ENCODE results near the gene HES2. TPM values are rescaled to one million over a fixed set of nuclear protein-coding genes. Genes with fewer than 3 reads are reported as not detected.

HES2 gene
- total and polyA plus RNA-seq, 9 of the 15 experiments (the other 6 are each of a cell fraction or from before 2014, with no cell fraction given) = 0.05 to 0.18 (median 0.07) TPM; not detected in 4

DNA sequence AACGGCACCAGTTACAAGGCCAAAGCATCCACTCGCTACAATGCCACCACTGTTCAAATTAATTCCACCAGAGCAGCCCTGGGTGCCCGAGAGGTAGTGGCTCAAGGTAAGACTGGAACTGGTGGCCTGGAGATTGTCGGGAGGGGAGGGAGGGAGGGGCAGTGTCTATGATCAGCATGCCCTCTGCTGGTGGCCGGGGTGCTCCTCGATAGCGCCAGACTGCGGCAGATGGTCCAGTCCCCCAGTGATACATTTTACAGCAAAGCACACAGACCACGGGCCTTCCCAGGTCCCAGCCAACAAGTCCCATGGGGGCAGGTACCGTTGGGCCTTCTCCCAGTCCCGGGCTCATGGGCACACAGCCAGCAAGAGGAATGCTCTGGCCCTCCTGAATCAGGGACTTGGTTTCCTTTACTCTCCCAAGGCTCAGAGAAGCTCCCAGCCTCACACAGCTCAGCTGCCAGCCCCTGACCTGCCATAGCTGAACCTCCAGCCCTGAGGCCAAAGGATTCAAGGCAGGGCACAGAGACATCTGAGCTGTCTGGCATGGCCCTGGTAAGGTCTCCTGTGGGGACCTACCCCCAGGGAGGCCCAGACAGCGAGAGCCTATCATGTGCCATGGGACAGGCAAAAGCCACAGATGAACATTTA, 41.5 kb downstream of the HES2 start:
- ATAC-seq = peak; percentile 98
- H3K27me3 ChIP-seq (ENCODE audit: control insufficient read depth in 2 of 2, insufficient read depth in 2 of 2, low read length in 2 of 2) = no peaks in the 10 kb centered on the region
- H3K79me2 ChIP-seq (ENCODE audit: control insufficient read depth, insufficient read depth, low read length) = peaks cover 7% of the 10 kb centered on the region; the same call in 2 of the 3 replicates
- H4K20me1 ChIP-seq (replicated peaks; ENCODE audit: control insufficient read depth, insufficient read depth, low read length) = peaks cover 11% of the 10 kb centered on the region; the same call in 1 of the 2 replicates
- 12% methylated on average over 11 of the region's 12 CpGs for WGBS (ENCODE audit: insufficient coverage, low coverage, missing lambda C conversion rate)
- in situ Hi-C loops (cut with MboI) = no loop called here
- FAIRE-seq = peak; percentile 57
- H3K9me3 ChIP-seq (replicated peaks; ENCODE audit: control insufficient read depth, insufficient read depth, low read depth, low read length) = no peaks in the 10 kb centered on the region; the same call in 1 of the 2 replicates
- intact Hi-C loops (cut with micrococcal nuclease) = loop anchor here (1.0 to 2.0 kb wide), 2 partner anchors 15 to 30 kb away; no protein-coding TSS in a partner anchor
- H3K36me3 ChIP-seq (ENCODE audit: control insufficient read depth, insufficient read depth, low read length) = no peaks in the 10 kb centered on the region
- H3K4me3 ChIP-seq = no peak overlapping the region
- H3K9ac ChIP-seq (ENCODE audit: insufficient read depth in 1 of 2, low read depth in 2 of 2, low read length in 2 of 2) = peak overlapping the region in 1 of 2 experiments; percentile 46; a peak in 2 of 4 replicates
- H3K4me2 ChIP-seq (ENCODE audit: insufficient read depth, low read length) = no peak overlapping the region
- no peaks in the 10 kb centered on the region for H3K9me1 ChIP-seq (ENCODE audit: control insufficient read depth, insufficient read depth, low read length)
- no TSS peak for BruUV-seq (replicated peaks)
- ChIA-PET CTCF (ENCODE audit: low intra/inter-chr PET ratio) (interaction anchor here (2.0 kb wide), 1 partner anchor 15 kb away, joined by 6 read pairs; no protein-coding TSS in a partner anchor), POLR2A (interaction anchor here (1.0 to 5.0 kb wide), 3 partner anchors 13 to 18 kb away, joined by 3 to 43 read pairs (median 4); partner anchors contain the start of gene ACOT7)
- H3K27ac ChIP-seq (ENCODE audit: extremely low read depth, low read depth, low read length) = no peak overlapping the region
- peak overlapping the region; percentile 30; the same call in 1 of the 2 replicates for H2AFZ ChIP-seq (ENCODE audit: low read depth, low read length)
- DNase-seq (ENCODE audit: extremely low read depth in 1 of 4, low spot score in 3 of 4) = peak; percentile 61 to 76 (median 71)
- H3K4me1 ChIP-seq (replicated peaks in 1 of 2; ENCODE audit: control insufficient read depth in 2 of 2, insufficient read depth in 2 of 2, low read length in 2 of 2) = peaks cover 0 to 13% of the 10 kb centered on the region in 2 experiments; a peak in 2 of 5 replicates
- TF ChIP-seq PHF21A (IDR thresholded peaks at IDR 0.05; ENCODE audit: borderline replicate concordance, low read depth) = no peak
- no peak for TF ChIP-seq HNRNPK (IDR thresholded peaks at IDR 0.05; ENCODE audit: low read depth, low read length, poor library complexity, severe bottlenecking)
- TF ChIP-seq YBX1 (IDR thresholded peaks at IDR 0.05) = no peak
- TF ChIP-seq USF1 (CRISPR knock-in tag; IDR thresholded peaks at IDR 0.05) = 0 out of 2 replicates have a peak, but pooled peaks have one; percentile 17
- 0 out of 2 replicates have a peak, but pooled peaks have one; percentile 14 for TF ChIP-seq ZNF263 (CRISPR knock-in tag; IDR thresholded peaks at IDR 0.05; ENCODE audit: borderline replicate concordance)
- TF ChIP-seq SMC3 (conservative IDR thresholded peaks at IDR 0.05; ENCODE audit: insufficient read depth, low read depth, low read length) = peak; percentile 58; the same call in 1 of the 2 replicates
- no peak for TF ChIP-seq PURB (CRISPR knock-in tag; IDR thresholded peaks at IDR 0.05; ENCODE audit: low read depth)
- peak in 1 of 2 experiments; percentile 44; a peak in 1 of 4 replicates for TF ChIP-seq TEAD1 (CRISPR knock-in tag; IDR thresholded peaks at IDR 0.05)
- peak in 1 of 2 experiments; percentile 79; a peak in 1 of 4 replicates for TF ChIP-seq MAZ (CRISPR knock-in tag; conservative IDR thresholded peaks at IDR 0.05 in 1 of 2, IDR thresholded peaks at IDR 0.05 in 1 of 2)
- TF ChIP-seq, protein P1, sequence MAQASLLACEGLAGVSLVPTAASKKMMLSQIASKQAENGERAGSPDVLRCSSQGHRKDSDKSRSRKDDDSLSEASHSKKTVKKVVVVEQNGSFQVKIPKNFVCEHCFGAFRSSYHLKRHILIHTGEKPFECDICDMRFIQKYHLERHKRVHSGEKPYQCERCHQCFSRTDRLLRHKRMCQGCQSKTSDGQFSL (CRISPR knock-in tag; IDR thresholded peaks at IDR 0.05) = peak; percentile 71; the same call in 1 of the 2 replicates
- TF ChIP-seq, protein P1 (tag; IDR thresholded peaks at IDR 0.05) = no peak
- peak; percentile 80 for TF ChIP-seq VEZF1 (CRISPR knock-in tag; IDR thresholded peaks at IDR 0.05)
- TF ChIP-seq ZKSCAN1 (IDR thresholded peaks at IDR 0.05; ENCODE audit: low read depth, low read length) = no peak
- TF ChIP-seq SPI1 (IDR thresholded peaks at IDR 0.05; ENCODE audit: borderline replicate concordance, low read depth, low read length) = no peak
- no peak for TF ChIP-seq HNRNPH1 (optimal IDR thresholded peaks at IDR 0.05; ENCODE audit: low read depth, low read length)
- no peak for TF ChIP-seq MITF (IDR thresholded peaks at IDR 0.05)

Data from K562 (cell line).